SK-MEL-5 (cell line): ENCODE results near the gene WDR26. TPM values are rescaled to one million over a fixed set of nuclear protein-coding genes. Genes with fewer than 3 reads are reported as not detected.

Experiments used
- DNase-seq: peaks from one replicate; pipeline ENCODE4 v3.0.0-alpha.2; 2016; ENCODE audit warnings: low read depth, low spot score
- in situ Hi-C: cut with HindIII; loops from 2 replicates; pipeline ENCODE4 v1.10.0; 2016; ENCODE audit warnings: low sequenced_read_pairs, high pct_unique_total_duplicates, low pct_unique_long_range_greater_than_20kb
- total RNA-seq: library from RNA; depleted of rRNA; stranded (reverse); fragments of >200 nt; shearing (Covaris generic); gene quantifications from 2 replicates; pipeline ENCODE4 v1.2.3, GENCODE V29; 2014

Gene WDR26
- total RNA-seq, 1 experiment from 2014 or later: 40.3 TPM

- no peak for DNase-seq
- in situ Hi-C loops: no loop called here
Observed at GRCh38 chr1:224408294-224408590, 26.4 kb downstream of the WDR26 start.

- DNase-seq: no peak
- in situ Hi-C loops: no loop called here
Observed at GRCh38 chr1:224407571-224408293, 26.9 kb downstream of the WDR26 start.

DNA sequence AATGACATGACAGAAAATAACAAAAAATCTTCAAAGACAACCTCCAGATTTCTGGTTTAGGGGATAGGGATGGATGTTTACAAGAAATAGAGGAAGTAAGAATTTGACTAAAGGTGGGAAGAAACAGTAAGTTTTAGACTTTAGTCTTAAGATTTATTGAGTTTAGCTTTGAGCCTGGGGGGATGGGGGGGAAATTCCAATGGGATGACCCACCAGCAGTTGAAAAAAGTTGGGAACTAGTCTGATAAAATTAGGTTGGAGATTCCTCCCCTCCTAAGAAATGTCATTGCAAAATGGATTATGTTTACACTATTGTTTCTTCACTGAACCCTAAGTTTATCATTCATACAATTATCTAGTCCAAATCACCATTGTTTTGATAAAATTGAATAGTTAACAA lies 28.4 kb downstream of the WDR26 start:
- in situ Hi-C loops: no loop called here
- DNase-seq: no peak

- DNase-seq: no peak
- in situ Hi-C loops: no loop called here
Observed at GRCh38 chr1:224405604-224405970, 29.0 kb downstream of the WDR26 start.

DNA sequence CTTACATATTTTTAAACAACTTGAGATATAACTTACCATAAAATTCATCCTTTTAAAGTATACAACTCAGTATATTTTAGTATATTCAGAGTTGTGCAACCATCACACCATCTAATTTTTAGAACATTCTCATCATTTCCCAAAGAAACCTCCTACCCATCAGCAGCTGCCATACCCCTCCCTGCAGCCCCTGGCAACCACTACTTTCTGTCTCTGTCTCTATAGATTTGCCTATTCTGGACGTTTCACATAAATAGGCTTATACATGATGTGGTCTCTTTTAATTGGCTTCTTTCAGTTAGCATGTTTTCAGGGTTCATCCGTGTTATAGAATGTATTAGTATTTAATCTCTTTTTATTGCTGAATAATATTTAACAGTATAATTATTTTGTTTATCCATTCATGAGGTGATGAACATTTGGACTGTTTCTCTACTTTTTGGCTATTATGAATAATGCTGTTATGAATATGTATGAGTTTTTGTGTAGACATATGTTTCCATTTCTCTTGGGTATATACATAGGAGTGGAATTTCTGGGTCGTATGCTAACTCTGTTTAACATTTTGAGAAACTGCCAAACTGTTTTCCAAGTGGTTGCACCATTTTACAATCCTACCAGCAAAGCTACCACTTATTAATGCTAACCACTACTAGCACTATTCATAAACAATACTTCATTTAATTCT lies 29.5 kb downstream of the WDR26 start:
- in situ Hi-C loops: no loop called here
- no peak for DNase-seq

DNA sequence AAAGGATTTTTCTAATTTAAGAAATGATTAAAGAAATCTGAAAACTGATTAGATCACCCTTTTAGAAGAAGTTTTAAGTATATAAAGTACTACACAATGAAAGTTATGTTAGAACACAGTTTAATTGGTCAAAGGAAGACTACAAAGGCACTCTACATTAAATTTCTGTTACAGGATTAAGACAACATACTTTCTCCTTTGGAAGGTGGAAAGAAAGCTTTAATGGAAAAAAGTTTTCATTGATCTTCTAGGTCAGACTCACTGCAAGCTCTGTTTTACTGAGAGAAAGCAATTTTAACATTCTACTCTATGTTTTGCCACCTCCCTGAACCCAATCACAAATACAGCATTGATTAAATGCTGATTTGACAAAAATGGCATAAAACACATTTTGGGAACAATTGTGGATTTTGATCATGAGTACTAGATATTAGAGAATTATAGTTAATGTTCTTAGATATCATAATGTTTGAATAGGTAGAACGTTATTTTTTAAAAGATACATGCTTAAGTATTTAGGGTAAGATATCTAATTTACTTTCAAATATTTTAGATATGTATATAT lies 32.0 kb downstream of the WDR26 start:
- DNase-seq: no peak
- in situ Hi-C loops: no loop called here

- in situ Hi-C loops: no loop called here
- no peak for DNase-seq
Observed at GRCh38 chr1:224399887-224400286, 34.7 kb downstream of the WDR26 start.

- no peak for DNase-seq
- in situ Hi-C loops: no loop called here
Observed at GRCh38 chr1:224393294-224393693, 41.3 kb downstream of the WDR26 start.

GRCh38 chr1:224392411-224393249 lies 42.0 kb downstream of the WDR26 start:
- DNase-seq: no peak
- in situ Hi-C loops: no loop called here

GRCh38 chr1:224390517-224390916 lies 44.1 kb downstream of the WDR26 start:
- in situ Hi-C loops: no loop called here

GRCh38 chr1:224387943-224388342 lies 46.7 kb downstream of the WDR26 start:
- DNase-seq: no peak
- in situ Hi-C loops: no loop called here

More at GRCh38 chr1:224390517-224390916, 44.1 kb downstream of the WDR26 start:
- no peak for DNase-seq

- in situ Hi-C loops: no loop called here
- no peak for DNase-seq
Observed at GRCh38 chr1:224387302-224387912, 47.2 kb downstream of the WDR26 start.

GRCh38 chr1:224383218-224383617 lies 51.4 kb downstream of the WDR26 start:
- in situ Hi-C loops: no loop called here
- DNase-seq: no peak

DNA sequence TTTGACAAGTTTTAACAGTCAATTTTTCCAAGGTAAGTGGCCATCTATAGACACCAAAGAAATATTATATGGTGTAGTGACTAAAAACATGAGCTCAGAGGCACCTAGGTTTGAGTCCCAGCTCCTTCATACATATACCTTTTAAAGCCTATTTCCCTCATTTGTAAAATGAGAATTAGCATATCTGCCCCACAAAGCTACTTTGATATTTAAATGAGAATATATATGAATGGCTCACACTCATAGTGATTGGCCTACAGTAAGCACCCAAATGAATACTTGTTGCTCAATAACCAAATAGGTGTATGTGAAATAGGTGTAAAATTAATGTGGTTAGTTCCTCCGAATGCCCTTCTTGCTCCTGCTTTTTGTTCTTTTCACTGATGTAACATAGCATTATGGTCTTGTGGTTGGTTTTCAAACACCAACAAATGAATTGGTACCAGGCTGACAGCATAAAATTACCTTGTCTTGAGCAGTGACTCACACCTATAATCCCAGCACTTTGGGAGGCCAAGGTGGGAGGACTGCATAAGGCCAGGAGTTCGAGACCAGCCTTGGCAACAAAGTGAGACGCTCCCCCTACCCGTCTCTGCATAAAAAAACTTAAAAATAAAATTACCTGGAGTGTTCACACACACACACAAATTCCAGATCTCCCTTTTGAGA lies 52.6 kb downstream of the WDR26 start:
- in situ Hi-C loops: no loop called here
- no peak for DNase-seq

DNA sequence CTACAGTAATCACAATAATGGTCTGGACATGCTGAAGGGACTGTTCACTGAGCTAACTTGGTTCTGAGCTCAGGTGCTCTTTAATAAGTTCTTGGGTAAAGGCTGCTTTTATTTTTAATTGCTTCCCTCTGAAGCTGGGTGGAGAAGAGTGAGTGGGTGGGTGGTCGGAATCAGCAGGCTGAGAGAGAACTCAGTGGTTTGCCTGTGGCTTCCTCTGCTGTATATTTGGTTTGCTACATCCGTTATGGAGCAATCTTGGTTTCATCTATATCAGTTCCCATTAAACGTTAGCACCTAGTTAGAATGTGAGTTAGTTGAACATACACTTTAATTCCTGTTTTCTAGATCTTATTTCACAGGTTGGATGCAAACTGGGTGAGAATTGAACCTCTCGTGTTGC lies 54.6 kb downstream of the WDR26 start:
- in situ Hi-C loops: no loop called here
- no peak for DNase-seq

DNA sequence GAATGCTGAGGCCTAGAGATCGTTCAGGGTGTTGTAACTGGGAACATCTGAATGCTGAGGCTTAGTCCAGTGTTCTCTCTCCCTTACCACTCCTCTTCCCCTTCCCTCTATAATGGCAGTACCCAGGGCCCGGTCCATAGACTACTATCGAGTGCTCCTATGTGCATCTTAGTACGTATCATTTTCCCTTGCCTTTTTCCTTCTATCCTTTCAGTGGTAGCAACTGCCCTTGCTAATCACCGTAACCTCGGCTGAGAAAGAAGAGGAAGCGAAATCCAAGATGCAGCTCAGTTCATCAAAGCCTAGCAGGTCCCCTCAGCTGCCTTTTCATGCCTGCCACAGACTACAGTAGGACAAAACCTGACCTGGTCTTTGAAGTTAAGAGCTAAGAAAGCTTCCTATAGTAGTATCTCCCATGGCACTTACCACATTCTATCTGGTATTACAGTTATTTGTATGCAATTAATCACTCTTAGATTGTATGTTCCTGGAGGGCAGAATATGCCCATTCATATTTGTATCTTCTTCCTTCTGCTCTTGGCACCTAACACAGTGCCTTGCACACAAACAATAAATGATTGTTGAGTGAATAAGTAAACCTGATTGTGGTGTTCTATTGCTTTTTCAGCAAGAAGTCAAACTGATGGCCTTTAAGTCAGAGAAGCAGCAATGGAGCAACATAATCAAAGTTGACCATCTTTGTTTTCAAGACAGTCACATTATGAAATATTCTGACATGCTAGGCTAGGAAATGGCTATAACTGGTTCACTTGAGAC lies 55.6 kb downstream of the WDR26 start:
- DNase-seq: no peak
- in situ Hi-C loops: loop anchor here (10.0 kb wide), 1 partner anchor 46 kb away; no protein-coding TSS in a partner anchor

DNA sequence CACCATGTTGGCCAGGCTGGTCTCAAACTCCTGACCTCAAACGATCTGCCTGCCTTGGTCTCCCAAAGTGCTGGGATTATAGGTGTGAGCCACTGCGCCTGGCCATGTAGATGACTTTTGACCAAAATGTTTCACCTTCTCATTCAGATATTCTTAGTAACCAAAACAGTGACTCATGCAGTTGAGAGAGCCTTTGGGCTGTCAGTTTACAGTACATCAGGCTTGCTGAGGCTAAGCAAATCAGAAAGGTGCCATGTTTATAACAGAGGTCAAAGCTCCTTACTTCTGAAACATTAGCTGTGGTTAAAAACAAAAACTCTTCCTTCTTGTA lies 57.0 kb downstream of the WDR26 start:
- DNase-seq: no peak
- in situ Hi-C loops: loop anchor here (10.0 kb wide), 1 partner anchor 47 kb away; no protein-coding TSS in a partner anchor
